Measurements from ENCODE around the gene TIGD3. TPM values are rescaled to one million over a fixed set of nuclear protein-coding genes. Genes with fewer than 3 reads are reported as not detected.

The TIGD3 gene
- total and polyA plus RNA-seq, 2 of the 13 experiments (the other 11 are each of a cell fraction or from before 2014, with no cell fraction given), result 0.49 to 4.9 TPM

GRCh38 chr11:65399845-65400244, 45.3 kb downstream of the TIGD3 start:
- TF ChIP-seq TIGD3 (CRISPR knock-in tag; IDR thresholded peaks at IDR 0.05; ENCODE audit: borderline replicate concordance) (no peak), ZNF883 (CRISPR knock-in tag; IDR thresholded peaks at IDR 0.05; ENCODE audit: not compliant biosample characterization) (no peak), BORCS8-MEF2B (CRISPR knock-in tag; IDR thresholded peaks at IDR 0.05) (no peak), ARNTL (CRISPR knock-in tag; IDR thresholded peaks at IDR 0.05) (no peak), HDAC2 (CRISPR knock-in tag; IDR thresholded peaks at IDR 0.05) (no peak), MAFK (conservative IDR thresholded peaks at IDR 0.05 in 1 of 2, IDR thresholded peaks at IDR 0.05 in 1 of 2; ENCODE audit: low read length in 2 of 2) (no peak), HBP1 (CRISPR knock-in tag; IDR thresholded peaks at IDR 0.05; ENCODE audit: low read depth) (no peak), PAF1 (CRISPR knock-in tag; IDR thresholded peaks at IDR 0.05) (no peak), NFIC (IDR thresholded peaks at IDR 0.05; ENCODE audit: low read length) (no peak), AKNA (CRISPR knock-in tag; IDR thresholded peaks at IDR 0.05; ENCODE audit: borderline replicate concordance) (no peak)
- H3K27me3 ChIP-seq (ENCODE audit: control insufficient read depth in 1 of 2, insufficient read depth in 2 of 2, low read length in 2 of 2), result no peaks in the 10 kb centered on the region
- ChIA-PET CTCF (ENCODE audit: low intra/inter-chr PET ratio, low total read pairs) (no interaction called here), POLR2A (interaction anchor here (1.2 to 7.6 kb wide), 4 partner anchors 14 to 24 kb away, joined by 5 to 98 read pairs (median 11); partner anchors contain the start of genes FRMD8 and NEAT1)
- H3K4me3 ChIP-seq (replicated peaks in 1 of 3; ENCODE audit: insufficient read depth in 1 of 3, low read depth in 2 of 3, low read length in 3 of 3), result no peak overlapping the region
- BruUV-seq (replicated peaks), result no TSS peak
- no peak overlapping the region for H3K9ac ChIP-seq (ENCODE audit: insufficient read depth, low read depth, low read length)
- H3K27ac ChIP-seq (ENCODE audit: extremely low read length, insufficient read depth, low read length), result no peak overlapping the region
- no CpG with 5 or more reads among the region's 10 CpGs for WGBS (ENCODE audit: low lambda C conversion rate)
- intact Hi-C loops (cut with micrococcal nuclease; ENCODE audit: unreplicated experiment), result no loop called here
- H3K79me2 ChIP-seq (ENCODE audit: insufficient read depth, low read length), result no peaks in the 10 kb centered on the region
- ATAC-seq (no peak), FAIRE-seq (no peak), DNase-seq (ENCODE audit: low spot score) (no peak)
- no peaks in the 10 kb centered on the region for H4K20me1 ChIP-seq (ENCODE audit: insufficient read depth, low read length)
- no peak overlapping the region for H2AFZ ChIP-seq (ENCODE audit: low read length)
- peaks cover 19% of the 10 kb centered on the region for H3K4me1 ChIP-seq (ENCODE audit: insufficient read depth, low read length)
- in situ Hi-C loops (cut with HindIII; ENCODE audit: extremely low pct_ligation_motif_present, low pct_unique_long_range_greater_than_20kb), result no loop called here
- H3K36me3 ChIP-seq (replicated peaks in 1 of 2; ENCODE audit: control insufficient read depth in 1 of 2, insufficient read depth in 2 of 2, low read length in 2 of 2), result peaks cover 12 to 19% of the 10 kb centered on the region in 2 experiments; a peak in 4 of 5 replicates
- H3K4me2 ChIP-seq (ENCODE audit: low read depth, low read length), result no peak overlapping the region
- no peaks in the 10 kb centered on the region for H3K9me3 ChIP-seq (ENCODE audit: low read length)
